Nephron progenitor cell (in vitro differentiated cells): Measurements from ENCODE around the gene SKOR1.
A peak's percentile ranks its signal among the peaks of the same experiment; 100 is the strongest.

Experiments used
- DNase-seq: peaks from one replicate; pipeline ENCODE4 v3.0.0; 2021
- H3K27ac Mint-ChIP-seq: 2 replicates; pipeline ENCODE4 v1.8.0; 2021; ENCODE audit warnings: mild to moderate bottlenecking, moderate library complexity, mixed read lengths
- H3K27me3 Mint-ChIP-seq: 2 replicates; pipeline ENCODE4 v1.8.0; 2021; ENCODE audit warnings: mild to moderate bottlenecking, low read depth, mixed read lengths; ENCODE audit not compliant: poor library complexity
- H3K36me3 Mint-ChIP-seq: 2 replicates; pipeline ENCODE4 v1.8.0; 2021; ENCODE audit warnings: low read depth, mixed read lengths
- H3K4me1 Mint-ChIP-seq: 2 replicates; pipeline ENCODE4 v1.8.0; 2021; ENCODE audit warnings: mixed read lengths
- H3K4me3 Mint-ChIP-seq: 2 replicates; pipeline ENCODE4 v1.8.0; 2021; ENCODE audit warnings: mild to moderate bottlenecking, moderate library complexity, mixed read lengths
- H3K9me3 Mint-ChIP-seq: 2 replicates; pipeline ENCODE4 v1.8.0; 2021; ENCODE audit warnings: mild to moderate bottlenecking, moderate library complexity, mixed read lengths
- CTCF ChIP-seq: fragments of 200-600 bp; sonication (generic); IDR thresholded peaks from 2 replicates; pipeline ENCODE4 v1.5.0; 2021; ENCODE audit warnings: antibody characterized with exemption

Gene SKOR1

GRCh38 chr15:67855842-67856241 lies 30.5 kb downstream of the SKOR1 start:
- H3K27me3 Mint-ChIP-seq = peaks cover 2% of the 10 kb centered on the region
- peak overlapping the region; percentile 81 for H3K27ac Mint-ChIP-seq
- no peak for DNase-seq
- no peaks in the 10 kb centered on the region for H3K9me3 Mint-ChIP-seq
- peaks cover 73% of the 10 kb centered on the region for H3K4me1 Mint-ChIP-seq
- peak overlapping the region; percentile 23 for H3K4me3 Mint-ChIP-seq
- no peak for TF ChIP-seq CTCF
- H3K36me3 Mint-ChIP-seq = no peaks in the 10 kb centered on the region

- Mint-ChIP-seq H3K27ac (peak overlapping the region; percentile 76), H3K4me3 (no peak overlapping the region), H3K4me1 (peaks cover 59% of the 10 kb centered on the region), H3K9me3 (no peaks in the 10 kb centered on the region), H3K36me3 (no peaks in the 10 kb centered on the region), H3K27me3 (peaks cover 2% of the 10 kb centered on the region)
- DNase-seq = no peak
- no peak for TF ChIP-seq CTCF
These were observed 31.9 kb downstream of the SKOR1 start for GRCh38 chr15:67857220-67857619.

GRCh38 chr15:67859331-67859946 lies 34.1 kb downstream of the SKOR1 start:
- no peak for TF ChIP-seq CTCF
- Mint-ChIP-seq H3K27ac (no peak overlapping the region), H3K4me3 (no peak overlapping the region), H3K36me3 (no peaks in the 10 kb centered on the region), H3K27me3 (no peaks in the 10 kb centered on the region), H3K4me1 (peaks cover 49% of the 10 kb centered on the region), H3K9me3 (no peaks in the 10 kb centered on the region)
- no peak for DNase-seq

GRCh38 chr15:67861983-67862382 lies 36.7 kb downstream of the SKOR1 start:
- TF ChIP-seq CTCF = no peak
- no peak for DNase-seq
- Mint-ChIP-seq H3K4me1 (peaks cover 43% of the 10 kb centered on the region), H3K4me3 (no peak overlapping the region), H3K9me3 (no peaks in the 10 kb centered on the region), H3K36me3 (no peaks in the 10 kb centered on the region), H3K27ac (no peak overlapping the region), H3K27me3 (peaks cover 7% of the 10 kb centered on the region)

GRCh38 chr15:67862750-67863441 lies 37.6 kb downstream of the SKOR1 start:
- Mint-ChIP-seq H3K27ac (no peak overlapping the region), H3K36me3 (no peaks in the 10 kb centered on the region), H3K4me3 (peak overlapping the region; percentile 51), H3K9me3 (no peaks in the 10 kb centered on the region), H3K27me3 (peaks cover 7% of the 10 kb centered on the region), H3K4me1 (peaks cover 34% of the 10 kb centered on the region)
- TF ChIP-seq CTCF = no peak
- DNase-seq = no peak

GRCh38 chr15:67863442-67863987 lies 38.2 kb downstream of the SKOR1 start:
- TF ChIP-seq CTCF = peak; percentile 80
- H3K9me3 Mint-ChIP-seq = no peaks in the 10 kb centered on the region
- H3K4me1 Mint-ChIP-seq = peaks cover 29% of the 10 kb centered on the region
- H3K36me3 Mint-ChIP-seq = no peaks in the 10 kb centered on the region
- H3K27me3 Mint-ChIP-seq = peaks cover 7% of the 10 kb centered on the region
- no peak overlapping the region for H3K27ac Mint-ChIP-seq
- DNase-seq = peak; percentile 82
- peak overlapping the region; percentile 51 for H3K4me3 Mint-ChIP-seq
